Measurements from ENCODE around the gene UQCRH.
"Not testable (repeated sequence)": the region's sequence is repeated elsewhere in the genome, so short reads cannot be mapped to it uniquely, and the experiment has no call there.

Gene UQCRH

GRCh38 chr1:46333300-46334029 is 30.0 kb downstream of the UQCRH start:
- peak; percentile 95 for DNase-seq (ENCODE audit: low spot score)

- no peak for DNase-seq (ENCODE audit: low spot score)
These were observed 30.5 kb downstream of the UQCRH start for GRCh38 chr1:46334030-46334384.

GRCh38 chr1:46335081-46335480 is 31.6 kb downstream of the UQCRH start:
- no peak for DNase-seq (ENCODE audit: low spot score)

- not testable (repeated sequence) for DNase-seq (ENCODE audit: low spot score)
These were observed 33.9 kb downstream of the UQCRH start for GRCh38 chr1:46337409-46337808.

- peak; percentile 88 for DNase-seq (ENCODE audit: low spot score)
These were observed 37.1 kb downstream of the UQCRH start, which contains the start of gene NSUN4 for GRCh38 chr1:46340404-46341221. TSS of gene NSUN4 (plus strand) at chr1:46340807. CDS start at chr1:46340827, 20 bp downstream.

- DNase-seq (ENCODE audit: low spot score) = no peak
These were observed 38.0 kb downstream of the UQCRH start for GRCh38 chr1:46341222-46342083.

GRCh38 chr1:46342084-46342656 is 38.7 kb downstream of the UQCRH start:
- peak; percentile 69 for DNase-seq (ENCODE audit: low spot score)

- DNase-seq (ENCODE audit: low spot score) = no peak
These were observed 39.3 kb downstream of the UQCRH start for GRCh38 chr1:46342677-46343350.

- DNase-seq (ENCODE audit: low spot score) = no peak
These were observed 39.8 kb downstream of the UQCRH start for GRCh38 chr1:46343351-46343695.

GRCh38 chr1:46343705-46344104 is 40.2 kb downstream of the UQCRH start:
- DNase-seq (ENCODE audit: low spot score) = no peak

- DNase-seq (ENCODE audit: low spot score) = no peak
These were observed 41.0 kb downstream of the UQCRH start for GRCh38 chr1:46344481-46344880.

GRCh38 chr1:46345281-46345680 is 41.8 kb downstream of the UQCRH start:
- DNase-seq (ENCODE audit: low spot score) = no peak

GRCh38 chr1:46352363-46352762 is 48.9 kb downstream of the UQCRH start:
- DNase-seq (ENCODE audit: low spot score) = no peak

GRCh38 chr1:46355920-46356319 is 52.4 kb downstream of the UQCRH start:
- not testable (repeated sequence) for DNase-seq (ENCODE audit: low spot score)

GRCh38 chr1:46362158-46362557 is 58.7 kb downstream of the UQCRH start:
- no peak for DNase-seq (ENCODE audit: low spot score)

GRCh38 chr1:46363121-46363520 is 59.6 kb downstream of the UQCRH start:
- no peak for DNase-seq (ENCODE audit: low spot score)

- DNase-seq (ENCODE audit: low spot score) = no peak
These were observed 61.1 kb downstream of the UQCRH start for GRCh38 chr1:46364612-46365011.

- DNase-seq (ENCODE audit: low spot score) = not testable (repeated sequence)
These were observed 62.3 kb downstream of the UQCRH start for GRCh38 chr1:46365796-46366195.

Data from NAMALWA (cell line).